NCI-H748 (cell line): ENCODE measurements around the gene GPR87.

Experiments
- DNase-seq: peaks from one replicate; lab custom pipeline; 2025; ENCODE audit not compliant: unreplicated experiment; lab: John Stamatoyannopoulos, UW

GPR87 gene

GRCh38 chr3:151318313-151318712 lies 1.7 kb upstream of the GPR87 start:
- DNase-seq: no peak

GRCh38 chr3:151315846-151316245 lies 774 bp downstream of the GPR87 start:
- DNase-seq: no peak

GRCh38 chr3:151315136-151315535 lies 1.5 kb downstream of the GPR87 start:
- DNase-seq: no peak

- DNase-seq: no peak
Observed at GRCh38 chr3:151314593-151314992, 2.0 kb downstream of the GPR87 start.

GRCh38 chr3:151314137-151314536 lies 2.5 kb downstream of the GPR87 start:
- no peak for DNase-seq

GRCh38 chr3:151312972-151313371 lies 3.6 kb downstream of the GPR87 start:
- no peak for DNase-seq

- no peak for DNase-seq
Observed at GRCh38 chr3:151309566-151309965, 7.1 kb downstream of the GPR87 start.

GRCh38 chr3:151307583-151308488 lies 8.8 kb downstream of the GPR87 start:
- DNase-seq: no peak

- no peak for DNase-seq
Observed at GRCh38 chr3:151307131-151307530, 9.5 kb downstream of the GPR87 start.

GRCh38 chr3:151306168-151306810 lies 10.3 kb downstream of the GPR87 start:
- DNase-seq: no peak

GRCh38 chr3:151305775-151306151 lies 10.9 kb downstream of the GPR87 start:
- no peak for DNase-seq

GRCh38 chr3:151305060-151305774 lies 11.4 kb downstream of the GPR87 start:
- no peak for DNase-seq

GRCh38 chr3:151303751-151304150 lies 12.9 kb downstream of the GPR87 start:
- no peak for DNase-seq

- no peak for DNase-seq
Observed at GRCh38 chr3:151301787-151302186, 14.8 kb downstream of the GPR87 start.

- DNase-seq: no peak
Observed at GRCh38 chr3:151300539-151300938, 16.1 kb downstream of the GPR87 start.

GRCh38 chr3:151299006-151299405 lies 17.6 kb downstream of the GPR87 start:
- no peak for DNase-seq

- no peak for DNase-seq
Observed at GRCh38 chr3:151297429-151297828, 19.2 kb downstream of the GPR87 start.

- DNase-seq: no peak
Observed at GRCh38 chr3:151296226-151296625, 20.4 kb downstream of the GPR87 start.

- no peak for DNase-seq
Observed at GRCh38 chr3:151293127-151293526, 23.5 kb downstream of the GPR87 start.

GRCh38 chr3:151290673-151291072 lies 25.9 kb downstream of the GPR87 start:
- DNase-seq: peak; percentile 3

GRCh38 chr3:151289445-151289844 lies 27.2 kb downstream of the GPR87 start:
- DNase-seq: no peak

GRCh38 chr3:151285940-151286339 lies 30.7 kb downstream of the GPR87 start:
- no peak for DNase-seq
